Femur (tissue), 1 donor: ENCODE results near the gene CATSPERE.

ENCODE experiments used
- DNase-seq: peaks from one replicate; pipeline ENCODE4 v3.0.0-alpha.2; 2017

Gene CATSPERE

GRCh38 chr1:244461245-244462071 lies at the start of gene CATSPERE:
CATSPERE (plus strand) TSS chr1:244461273; CDS start chr1:244461430, 157 bp downstream.
- peak; percentile 91 for DNase-seq

- DNase-seq: no peak
Measured at GRCh38 chr1:244412176-244412575, 48.9 kb upstream of the CATSPERE start.

GRCh38 chr1:244413736-244414135 lies 47.3 kb upstream of the CATSPERE start:
- DNase-seq: no peak

- DNase-seq: no peak
Measured at GRCh38 chr1:244414543-244414942, 46.5 kb upstream of the CATSPERE start.

GRCh38 chr1:244419024-244419423 lies 42.0 kb upstream of the CATSPERE start:
- no peak for DNase-seq

- DNase-seq: no peak
Measured at GRCh38 chr1:244422174-244422573, 38.9 kb upstream of the CATSPERE start.

- DNase-seq: no peak
Measured at GRCh38 chr1:244424649-244425334, 36.3 kb upstream of the CATSPERE start.

- DNase-seq: no peak
Measured at GRCh38 chr1:244427647-244428046, 33.4 kb upstream of the CATSPERE start.

- no peak for DNase-seq
Measured at GRCh38 chr1:244429818-244430217, 31.3 kb upstream of the CATSPERE start.

- DNase-seq: no peak
Measured at GRCh38 chr1:244431166-244431565, 29.9 kb upstream of the CATSPERE start.

GRCh38 chr1:244435562-244436205 lies 25.4 kb upstream of the CATSPERE start:
- DNase-seq: peak; percentile 20

GRCh38 chr1:244436336-244437085 lies 24.6 kb upstream of the CATSPERE start:
- DNase-seq: no peak

GRCh38 chr1:244437086-244437468 lies 24.0 kb upstream of the CATSPERE start:
- no peak for DNase-seq

GRCh38 chr1:244439391-244440032 lies 21.6 kb upstream of the CATSPERE start:
- no peak for DNase-seq

GRCh38 chr1:244442850-244443249 lies 18.2 kb upstream of the CATSPERE start:
- no peak for DNase-seq

GRCh38 chr1:244444854-244445253 lies 16.2 kb upstream of the CATSPERE start:
- DNase-seq: no peak

- DNase-seq: no peak
Measured at GRCh38 chr1:244445320-244446181, 15.5 kb upstream of the CATSPERE start.

- DNase-seq: no peak
Measured at GRCh38 chr1:244447024-244447423, 14.0 kb upstream of the CATSPERE start.

GRCh38 chr1:244447552-244447951 lies 13.5 kb upstream of the CATSPERE start:
- no peak for DNase-seq

GRCh38 chr1:244448279-244449036 lies 12.6 kb upstream of the CATSPERE start:
- DNase-seq: no peak
